Middle frontal gyrus (tissue), 1 donor: ENCODE data around the gene MYEOV.

Source experiments
- DNase-seq: peaks from one replicate; pipeline ENCODE4 v3.0.0-alpha.2; 2015; ENCODE audit warnings: low spot score; ENCODE audit errors: extremely low spot score

Gene MYEOV

DNA sequence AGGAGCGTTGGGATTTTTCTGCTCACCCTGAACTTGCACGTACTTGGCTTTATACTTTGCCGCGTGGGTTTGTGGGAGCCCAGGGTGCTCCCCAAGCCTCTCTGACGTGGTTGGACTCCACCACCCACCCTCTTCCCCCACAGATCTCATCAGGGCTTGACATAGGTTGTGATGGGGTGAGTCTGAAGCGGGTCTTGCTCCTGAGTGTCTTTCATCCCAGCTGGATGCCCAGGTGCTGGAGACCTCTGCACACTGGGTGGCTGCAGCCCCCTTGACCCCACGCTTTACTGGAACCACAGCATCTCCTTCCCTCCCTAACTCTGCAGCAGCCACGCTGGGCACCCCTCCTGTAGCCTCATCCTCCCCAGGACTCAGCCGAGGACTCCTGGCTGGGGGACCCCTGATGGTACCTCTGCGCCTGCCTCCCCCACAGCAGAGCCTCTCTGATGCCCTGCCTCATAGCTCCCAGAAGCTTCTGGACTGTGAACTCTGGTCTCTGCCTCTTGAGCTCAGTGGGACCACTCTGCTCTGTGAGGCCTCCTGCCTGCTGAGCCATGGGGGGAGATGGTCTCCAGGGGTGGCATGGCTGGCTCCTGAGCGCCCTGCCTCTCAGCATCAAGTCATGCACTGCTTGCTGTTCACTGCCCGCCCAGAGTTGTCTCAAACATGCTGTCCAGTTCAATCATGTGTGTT, 45.2 kb downstream of the MYEOV start:
- DNase-seq = no peak

DNA sequence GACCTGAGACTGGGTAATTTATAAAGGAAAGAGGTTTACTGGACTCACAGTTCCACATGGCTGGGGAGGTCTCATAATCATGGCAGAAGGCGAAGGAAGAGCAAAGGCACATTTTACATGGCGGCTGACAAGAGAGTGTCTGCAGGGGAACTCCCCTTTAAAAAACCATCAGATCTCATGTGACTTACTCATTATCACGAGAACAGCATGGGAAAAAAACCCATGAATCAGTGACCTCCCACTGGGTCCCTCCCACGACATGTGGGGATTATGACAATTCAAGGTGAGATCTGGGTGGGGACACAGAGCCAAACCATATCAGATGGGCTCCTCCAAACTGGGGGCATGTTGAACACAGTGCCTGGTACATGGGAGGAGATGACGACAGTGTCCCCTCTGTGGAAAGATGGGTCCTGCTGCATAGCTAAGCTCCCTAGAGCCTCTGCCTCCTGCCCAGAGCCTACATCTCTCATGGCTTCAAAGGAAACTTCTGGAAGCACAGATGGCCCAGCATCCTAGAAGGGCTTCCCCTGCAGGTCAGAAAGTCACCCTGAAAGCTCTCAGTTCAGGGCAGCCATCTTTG, 46.1 kb downstream of the MYEOV start:
- no peak for DNase-seq

DNA sequence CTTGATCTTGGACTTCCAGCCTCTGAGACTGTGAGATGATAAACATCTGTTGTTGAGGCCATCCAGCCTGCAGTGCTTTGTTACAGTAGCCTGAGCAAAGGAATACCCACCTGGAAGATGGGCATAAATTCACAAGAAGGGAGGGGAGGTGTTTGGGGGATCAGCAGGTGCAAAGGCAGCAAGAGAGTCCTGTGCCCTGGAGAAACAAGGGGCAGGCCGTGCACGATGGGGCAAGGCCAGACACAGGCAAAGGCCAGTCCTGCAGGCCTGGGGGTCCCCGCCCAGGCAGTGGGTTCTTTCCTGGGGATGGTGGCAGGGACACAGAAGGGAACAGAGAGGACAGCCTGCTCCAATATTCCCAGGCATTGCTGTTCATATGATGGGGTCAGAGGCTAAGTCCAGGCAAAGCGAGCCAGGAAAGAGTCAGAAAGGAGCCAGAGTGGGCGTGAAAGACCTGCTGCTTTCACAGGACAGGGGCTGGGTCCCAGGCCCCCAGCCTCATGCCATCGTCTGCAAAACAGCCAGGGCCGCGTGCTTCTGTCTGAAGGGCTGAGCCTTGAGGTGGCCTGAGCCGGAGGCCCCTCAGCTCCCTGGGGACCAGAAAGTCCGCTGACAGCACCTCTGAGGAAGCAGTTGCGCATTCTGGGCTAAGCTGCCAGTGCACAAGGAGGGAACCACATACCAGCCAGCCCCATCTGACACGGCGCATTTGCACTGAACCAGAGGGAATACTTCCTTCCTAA, 48.8 kb downstream of the MYEOV start:
- no peak for DNase-seq

DNA sequence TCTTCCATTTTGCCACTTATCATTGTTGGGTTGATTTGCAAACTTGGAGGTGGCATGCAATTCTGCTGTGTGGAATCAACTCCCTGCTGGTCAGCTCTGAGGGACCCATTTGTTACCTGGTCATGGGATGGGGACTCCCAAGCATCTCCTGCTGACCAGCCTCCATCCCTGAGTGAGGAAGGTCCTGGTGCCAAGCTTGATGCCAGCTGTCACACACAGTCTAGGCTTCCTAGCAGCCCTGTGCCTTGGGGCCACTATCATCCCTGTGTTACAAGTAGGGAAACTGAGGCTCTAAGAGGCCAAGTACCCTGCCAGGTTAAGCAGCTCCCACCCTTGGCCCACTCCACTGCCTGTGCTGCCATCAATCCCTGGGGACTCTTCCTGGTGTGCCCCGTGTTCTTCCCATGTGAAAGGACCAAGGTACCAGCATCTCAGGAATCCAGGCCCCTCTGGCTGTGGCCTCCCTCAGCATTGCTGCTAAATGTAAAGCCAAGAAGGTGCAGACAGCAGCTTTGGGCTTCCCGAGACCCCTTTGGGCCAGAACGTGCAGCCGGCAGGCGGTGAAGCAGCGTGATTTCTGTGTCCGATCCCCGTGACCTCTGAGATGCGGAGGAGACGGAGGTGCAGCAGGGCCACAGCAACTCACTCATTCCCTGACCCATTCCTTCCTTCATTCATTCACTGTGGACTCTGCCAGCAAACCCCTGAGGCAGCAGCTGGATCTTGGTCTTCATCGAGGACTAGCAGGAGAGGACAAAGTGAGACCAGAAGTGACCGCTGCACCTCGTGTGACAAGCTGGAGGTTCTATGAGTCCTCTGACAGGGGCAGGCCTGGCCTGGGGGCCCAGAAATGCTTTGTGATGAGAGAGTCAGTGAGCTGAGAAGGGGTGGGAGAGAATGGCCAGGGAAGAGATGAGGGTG, 49.7 kb downstream of the MYEOV start:
- DNase-seq = no peak

DNA sequence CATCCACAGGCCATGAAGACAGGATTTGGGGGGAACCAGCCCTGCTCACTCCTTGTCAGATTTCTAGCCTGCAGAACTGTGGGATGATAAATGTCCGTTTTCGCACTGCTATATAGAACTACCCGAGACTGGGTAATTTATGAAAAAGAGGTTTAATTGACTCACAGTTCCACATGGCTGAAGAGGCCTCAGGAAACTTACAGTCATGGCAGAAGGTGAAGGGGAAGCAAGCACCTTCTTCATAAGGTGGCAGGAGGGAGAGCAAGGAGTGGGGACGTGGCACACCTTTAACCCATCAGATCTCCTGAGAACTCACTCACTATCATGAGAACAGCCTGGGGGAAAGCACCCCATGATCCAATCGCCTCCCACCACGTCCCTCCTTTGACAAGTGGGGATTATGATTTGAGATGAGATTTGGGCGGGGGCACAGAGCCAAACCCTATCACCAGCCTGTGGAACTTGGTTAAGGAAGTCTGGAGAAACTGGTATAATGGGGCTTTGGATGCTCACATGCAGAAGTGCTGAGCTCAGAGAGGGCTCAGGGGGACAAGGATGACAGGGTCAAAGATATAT, 50.7 kb downstream of the MYEOV start:
- DNase-seq = no peak
